A549 (cell line): Measurements from ENCODE around the gene SOX6. TPM values are rescaled to one million over a fixed set of nuclear protein-coding genes. Genes with fewer than 3 reads are reported as not detected.

Source experiments
- ATAC-seq, 2 experiments: fragments of 200-7000 bp in 1 of 2; fragments of >200 bp in 1 of 2; cut with Nextera tagmentation in 1 of 2; cut with Tn5 transposase in 1 of 2; 3 replicates each; pipeline versions ENCODE4 v1.8.0 to v1.9.1; 2018 to 2020; ENCODE audit warnings: mild to moderate bottlenecking in 1 of 2, moderate library complexity in 1 of 2
- CTCF ChIA-PET: fragments of 300-600 bp; sonication (Branson Sonifier 250); formaldehyde crosslinking; extraction: SDS; loops from one replicate; lab custom pipeline; 2021; ENCODE audit warnings: antibody characterized with exemption, inconsistent platforms; lab: Yijun Ruan, JAX
- POLR2A ChIA-PET: fragments of 350-600 bp; formaldehyde crosslinking; extraction: SDS; loops from one replicate; lab custom pipeline; 2021; ENCODE audit warnings: antibody characterized with exemption, inconsistent platforms; lab: Yijun Ruan, JAX
- DNase-seq, 2 experiments: peaks; one replicate each; pipeline versions ENCODE4 v3.0.0 to v3.0.0-alpha.2; 2011 to 2016; ENCODE audit warnings: low read depth in 1 of 2, low spot score in 1 of 2
- FAIRE-seq: peaks from 2 replicates; lab custom pipeline; 2011; peaks lifted over from hg19 to GRCh38; lab: Jason Lieb, UNC
- H3K27ac ChIP-seq, 2 experiments: fragments of >200 bp; sonication (Bioruptor Twin); formaldehyde crosslinking; 3 replicates each; pipeline ENCODE4 v1.5.1; 2016 to 2017
- H3K4me1 ChIP-seq: fragments of >200 bp; sonication (Bioruptor Twin); formaldehyde crosslinking; 3 replicates; pipeline ENCODE4 v1.6.1; 2016
- H3K4me2 ChIP-seq: fragments of >200 bp; sonication (Bioruptor Twin); formaldehyde crosslinking; 3 replicates; pipeline ENCODE4 v1.6.1; 2016
- H3K4me3 ChIP-seq: fragments of >200 bp; sonication (Bioruptor Twin); formaldehyde crosslinking; 3 replicates; pipeline ENCODE4 v1.5.1; 2016
- H3K9me3 ChIP-seq: fragments of >200 bp; sonication (Bioruptor Twin); formaldehyde crosslinking; 3 replicates; pipeline ENCODE4 v1.6.1; 2016
- BCL3 ChIP-seq: fragments of >200 bp; sonication (Bioruptor Twin); formaldehyde crosslinking; IDR thresholded peaks from 3 replicates; pipeline ENCODE4 v1.6.1; 2016
- BHLHE40 ChIP-seq: IDR thresholded peaks from 2 replicates; pipeline ENCODE4 v1.6.1; 2012; ENCODE audit warnings: low read depth, low read length, inconsistent platforms
- CBX2 ChIP-seq: fragments of 200-600 bp; sonication (generic); IDR thresholded peaks from 2 replicates; pipeline ENCODE4 v1.6.1; 2016; ENCODE audit warnings: low read depth, mild to moderate bottlenecking, borderline replicate concordance
- CHD4 ChIP-seq: fragments of 200-600 bp; sonication (generic); IDR thresholded peaks from 2 replicates; pipeline ENCODE4 v1.6.1; 2016; ENCODE audit warnings: antibody characterized with exemption, mild to moderate bottlenecking, borderline replicate concordance
- CTCF ChIP-seq: fragments of >200 bp; sonication (Bioruptor Twin); formaldehyde crosslinking; IDR thresholded peaks from 3 replicates; pipeline ENCODE4 v1.5.1; 2016
- FOSL2 ChIP-seq, 2 experiments: fragments of 450-650 bp in 1 of 2; fragments of >200 bp in 1 of 2; sonication (Bioruptor Twin) in 1 of 2; formaldehyde crosslinking; IDR thresholded peaks; 2 replicates each; pipeline versions ENCODE4 v1.5.0 to v1.6.1; 2016 to 2020; ENCODE audit warnings: mild to moderate bottlenecking in 1 of 2, moderate library complexity in 1 of 2
- FOXS1 ChIP-seq: fragments of 250-450 bp; sonication (Bioruptor Pico); IDR thresholded peaks from 2 replicates; pipeline ENCODE4 v1.5.0; 2020; ENCODE audit warnings: mild to moderate bottlenecking, moderate library complexity
- GATA3 ChIP-seq: IDR thresholded peaks from 2 replicates; pipeline ENCODE4 v1.6.1; 2012; ENCODE audit warnings: borderline replicate concordance
- HDAC2 ChIP-seq: fragments of 200-600 bp; sonication (generic); IDR thresholded peaks from 2 replicates; pipeline ENCODE4 v1.6.1; 2016
- JUN ChIP-seq, 2 experiments: fragments of >200 bp; sonication (Bioruptor Twin); formaldehyde crosslinking; IDR thresholded peaks; 2 replicates in 1 of 2; 3 replicates in 1 of 2; pipeline ENCODE4 v1.6.1; 2016 to 2017
- MAFK ChIP-seq: fragments of 450-650 bp; IDR thresholded peaks from 2 replicates; pipeline ENCODE4 v1.6.1; 2014; ENCODE audit not compliant: partially characterized antibody
- NFE2L2 ChIP-seq: fragments of 150-350 bp; conservative IDR thresholded peaks from 2 replicates; pipeline ENCODE4 v1.6.1; 2014; ENCODE audit warnings: low read length
- PBX3 ChIP-seq: IDR thresholded peaks from 2 replicates; pipeline ENCODE4 v1.6.1; 2012
- POLR2A ChIP-seq: IDR thresholded peaks from 2 replicates; pipeline ENCODE4 v1.6.1; 2012; ENCODE audit warnings: mild to moderate bottlenecking, low read length
- RCOR1 ChIP-seq: fragments of 150-350 bp; IDR thresholded peaks from 2 replicates; pipeline ENCODE4 v1.6.1; 2014; ENCODE audit warnings: antibody characterized with exemption, low read length, low read depth
- SMC3 ChIP-seq: fragments of >200 bp; sonication (Bioruptor Twin); formaldehyde crosslinking; IDR thresholded peaks from 3 replicates; pipeline ENCODE4 v1.6.1; 2018; ENCODE audit warnings: inconsistent platforms
- TFCP2L1 ChIP-seq: fragments of 250-450 bp; sonication (Bioruptor Pico); IDR thresholded peaks from 2 replicates; pipeline ENCODE4 v1.5.0; 2021; ENCODE audit warnings: mild to moderate bottlenecking
- USF2 ChIP-seq: fragments of 450-650 bp; IDR thresholded peaks from 2 replicates; pipeline ENCODE4 v1.6.1; 2014; ENCODE audit warnings: antibody characterized with exemption
- ZFP36 ChIP-seq: fragments of 450-650 bp; IDR thresholded peaks from 2 replicates; pipeline ENCODE4 v1.6.1; 2014; ENCODE audit warnings: borderline replicate concordance; ENCODE audit not compliant: partially characterized antibody
- ZSCAN20 ChIP-seq: fragments of 250-450 bp; sonication (Bioruptor Pico); IDR thresholded peaks from 2 replicates; pipeline ENCODE4 v1.8.0; 2022; ENCODE audit warnings: mild to moderate bottlenecking, moderate library complexity
- WGBS: methylation state at CpG from one replicate; pipeline ENCODE4 v1.1.6; 2017; ENCODE audit errors: missing lambda C conversion rate; 5-methylcytosine and 5-hydroxymethylcytosine counted together
- polyA plus RNA-seq, 4 experiments: library from polyadenylated mRNA; depleted of rRNA in 3 of 4; stranded (reverse); fragments of >200 nt; fragmentation: RNase III in 1 of 4; extraction: RNeasy Plus Mini Kit Qiagen cat#74134 plus additional on column Dnase treatment in 1 of 4; gene quantifications; 2 replicates in 3 of 4; 3 replicates in 1 of 4; pipeline ENCODE4 v1.2.3, GENCODE V29; 2011 to 2017

Gene SOX6
- polyA plus RNA-seq, 2 of the 4 experiments (the other 2 are of a cell fraction) = 0.18 TPM; not detected in 1

GRCh38 chr11:16211407-16211806 is 144.9 kb downstream of the SOX6 start (continued):
- no peak for TF ChIP-seq FOSL2 (IDR thresholded peaks at IDR 0.05)
- TF ChIP-seq FOSL2 (CRISPR knock-in tag; IDR thresholded peaks at IDR 0.05) = no peak

GRCh38 chr11:16204261-16204660 is 152.1 kb downstream of the SOX6 start:
- ChIA-PET CTCF (no interaction called here), POLR2A (no interaction called here)
- Histone ChIP-seq H3K4me3 (no peak overlapping the region), H3K9me3 (no peaks in the 10 kb centered on the region), H3K4me2 (no peak overlapping the region), H3K4me1 (no peaks in the 10 kb centered on the region), H3K27ac (no peak overlapping the region)
- TF ChIP-seq BCL3 = no peak
- TF ChIP-seq POLR2A = no peak
- no peak for TF ChIP-seq ZSCAN20 (CRISPR knock-in tag)
- TF ChIP-seq GATA3 = no peak
- no peak for TF ChIP-seq NFE2L2
- no peak for TF ChIP-seq TFCP2L1 (CRISPR knock-in tag)
- no peak for TF ChIP-seq CHD4
- DNase-seq = no peak
- 73% methylated on average over 3 of the region's 3 CpGs for WGBS
- no peak for FAIRE-seq
- no peak for ATAC-seq

- 13% methylated on average over 3 of the region's 3 CpGs for WGBS
- H3K4me2 ChIP-seq = peak overlapping the region; percentile 22
- ATAC-seq = peak; percentile 50 to 84; a peak in 4 of 6 replicates
- no peak overlapping the region for H3K4me3 ChIP-seq
- FAIRE-seq = no peak
- peaks cover 10% of the 10 kb centered on the region; the same call in 2 of the 3 replicates for H3K4me1 ChIP-seq
- peak in 1 of 2 experiments; percentile 21 for DNase-seq
- no peaks in the 10 kb centered on the region for H3K9me3 ChIP-seq
- 0 out of 6 replicates have a peak overlapping the region, but pooled peaks of 1 of the 2 experiments have one; percentile 8 for H3K27ac ChIP-seq
- POLR2A ChIA-PET = no interaction called here
- TF ChIP-seq GATA3 (no peak), SMC3 (no peak), FOXS1 (no peak), CTCF (no peak), ZSCAN20 (CRISPR knock-in tag) (no peak), BHLHE40 (no peak), USF2 (no peak), HDAC2 (no peak), TFCP2L1 (CRISPR knock-in tag) (no peak), RCOR1 (no peak), MAFK (no peak), JUN (IDR thresholded peaks at IDR 0.05) (no peak), PBX3 (no peak), ZFP36 (no peak), CBX2 (no peak), BCL3 (no peak)
- CTCF ChIA-PET = interaction anchor here (0.7 kb wide), 1 partner anchor 175 kb away, joined by 3 read pairs; no protein-coding TSS in a partner anchor
These were observed 160.7 kb downstream of the SOX6 start for GRCh38 chr11:16195651-16196050.
